Measurements from ENCODE around the gene PSD2. TPM values are rescaled to one million over a fixed set of nuclear protein-coding genes. Genes with fewer than 3 reads are reported as not detected.

The PSD2 gene
- total RNA-seq, 1 experiment from 2014 or later = 0.22 TPM

DNA sequence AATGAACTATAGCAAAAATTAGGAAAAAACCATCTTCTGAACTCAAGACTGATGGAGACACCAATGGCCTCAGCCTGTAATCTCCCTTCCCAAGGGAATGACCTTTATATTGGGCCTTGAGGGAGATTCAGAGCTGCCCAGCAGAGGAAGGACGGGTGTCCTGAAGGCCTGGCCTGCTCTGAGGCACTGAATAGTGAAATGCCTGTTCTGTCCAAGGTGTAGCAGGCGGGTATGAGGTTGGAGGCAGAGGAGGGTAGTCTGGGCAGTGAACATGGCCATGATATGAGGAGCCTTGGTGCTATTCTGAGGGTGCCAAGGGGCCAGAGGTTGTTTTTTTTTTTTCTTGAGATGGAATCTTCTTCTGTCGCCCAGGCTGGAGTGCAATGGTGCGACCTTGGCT is 25.0 kb downstream of the PSD2 start:
- no CpG with 5 or more reads among the region's 4 CpGs for WGBS (ENCODE audit: extremely low coverage, insufficient read length, low lambda C conversion rate)

More for the DNA sequence above, 25.0 kb downstream of the PSD2 start:
- Mint-ChIP-seq H3K36me3 (ENCODE audit: insufficient read depth in 1 of 3, low read depth in 3 of 3) (peaks cover 0 to 2% (median 0%) of the 10 kb centered on the region in 3 experiments; a peak in 2 of 7 replicates), H3K9me3 (peaks cover 4 to 6% of the 10 kb centered on the region in 2 experiments; a peak in 4 of 5 replicates), H3K4me1 (peaks cover 7 to 18% of the 10 kb centered on the region in 2 experiments), H3K4me3 (no peak overlapping the region; a peak in 2 of 5 replicates), H3K27me3 (ENCODE audit: low read depth) (peaks cover 43% of the 10 kb centered on the region), H3K27ac (no peak overlapping the region)
- Histone ChIP-seq H2BK120ac (ENCODE audit: low read depth, low read length, poor library complexity, severe bottlenecking) (no peak overlapping the region), H3K56ac (ENCODE audit: insufficient read length, low read depth, low read length) (no peak overlapping the region), H3K79me2 (ENCODE audit: insufficient read depth, low read length) (no peaks in the 10 kb centered on the region), H3K23me2 (ENCODE audit: insufficient read length, low read depth, low read length, poor library complexity, severe bottlenecking) (no peaks in the 10 kb centered on the region), H3K9ac (ENCODE audit: extremely low read depth, insufficient read length, low read length) (no peak overlapping the region), H3K4me1 (ENCODE audit: insufficient read depth, low read length) (no peaks in the 10 kb centered on the region), H4K91ac (ENCODE audit: insufficient read length, low read depth, low read length) (no peak overlapping the region), H3K27ac (ENCODE audit: insufficient read length, low read depth, low read length) (no peak overlapping the region), H2BK12ac (ENCODE audit: insufficient read length, low read depth, low read length) (no peak overlapping the region), H2BK5ac (ENCODE audit: insufficient read length, low read length) (no peak overlapping the region), H3K79me1 (ENCODE audit: insufficient read depth, low read depth, low read length, poor library complexity, severe bottlenecking) (no peaks in the 10 kb centered on the region), H3T11ph (ENCODE audit: low read length) (no peak overlapping the region), H2BK20ac (ENCODE audit: low read depth, low read length, poor library complexity, severe bottlenecking) (no peak overlapping the region), H3K14ac (ENCODE audit: insufficient read depth, low read length) (no peak overlapping the region), H2AFZ (ENCODE audit: low read length) (no peak overlapping the region), H4K5ac (ENCODE audit: insufficient read length, low read depth, low read length) (no peak overlapping the region), H3K9me3 (ENCODE audit: control insufficient read depth, low read depth, low read length) (no peaks in the 10 kb centered on the region), H3K23ac (ENCODE audit: insufficient read length, low read depth, low read length) (no peak overlapping the region), H4K8ac (replicated peaks; ENCODE audit: insufficient read length, low read depth, low read length) (no peak overlapping the region), H2AK5ac (ENCODE audit: insufficient read length, low read length) (no peak overlapping the region), H2BK15ac (ENCODE audit: low read depth, low read length) (no peak overlapping the region), H3K18ac (ENCODE audit: insufficient read length, low read depth, low read length) (no peak overlapping the region), H3K27me3 (ENCODE audit: insufficient read depth, low read length) (no peaks in the 10 kb centered on the region), H4K20me1 (ENCODE audit: control insufficient read depth, insufficient read depth, insufficient read length) (no peaks in the 10 kb centered on the region), H3K4ac (ENCODE audit: low read depth, low read length) (no peak overlapping the region), H3K4me2 (ENCODE audit: insufficient read depth, insufficient read length, low read length) (no peak overlapping the region)
- no peak for DNase-seq
- TF ChIP-seq, protein P1, sequence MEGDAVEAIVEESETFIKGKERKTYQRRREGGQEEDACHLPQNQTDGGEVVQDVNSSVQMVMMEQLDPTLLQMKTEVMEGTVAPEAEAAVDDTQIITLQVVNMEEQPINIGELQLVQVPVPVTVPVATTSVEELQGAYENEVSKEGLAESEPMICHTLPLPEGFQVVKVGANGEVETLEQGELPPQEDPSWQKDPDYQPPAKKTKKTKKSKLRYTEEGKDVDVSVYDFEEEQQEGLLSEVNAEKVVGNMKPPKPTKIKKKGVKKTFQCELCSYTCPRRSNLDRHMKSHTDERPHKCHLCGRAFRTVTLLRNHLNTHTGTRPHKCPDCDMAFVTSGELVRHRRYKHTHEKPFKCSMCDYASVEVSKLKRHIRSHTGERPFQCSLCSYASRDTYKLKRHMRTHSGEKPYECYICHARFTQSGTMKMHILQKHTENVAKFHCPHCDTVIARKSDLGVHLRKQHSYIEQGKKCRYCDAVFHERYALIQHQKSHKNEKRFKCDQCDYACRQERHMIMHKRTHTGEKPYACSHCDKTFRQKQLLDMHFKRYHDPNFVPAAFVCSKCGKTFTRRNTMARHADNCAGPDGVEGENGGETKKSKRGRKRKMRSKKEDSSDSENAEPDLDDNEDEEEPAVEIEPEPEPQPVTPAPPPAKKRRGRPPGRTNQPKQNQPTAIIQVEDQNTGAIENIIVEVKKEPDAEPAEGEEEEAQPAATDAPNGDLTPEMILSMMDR (conservative IDR thresholded peaks at IDR 0.05) = no peak

All from H9 (cell line).